OCI-LY3 (cell line): ENCODE results near the gene TSPAN14.

Experiments used
- H2AFZ ChIP-seq: fragments of 200-600, 300-600 bp; shearing (Covaris generic); 2 replicates; pipeline ENCODE4 v1.6.0; 2014; ENCODE audit warnings: antibody characterized with exemption, low read depth, low read length
- H3K27ac ChIP-seq: fragments of 200-600, 300-600 bp; sonication (generic); 2 replicates; pipeline ENCODE4 v1.5.1; 2014; ENCODE audit warnings: mild to moderate bottlenecking, low read length, moderate library complexity, mixed read lengths
- H3K27me3 ChIP-seq: fragments of 200-600, 300-600 bp; sonication (generic); 2 replicates; pipeline ENCODE4 v1.6.1; 2014; ENCODE audit warnings: low read depth, low read length, mixed read lengths
- H3K36me3 ChIP-seq: fragments of 200-600, 300-600 bp; sonication (generic); replicated peaks from 2 replicates; pipeline ENCODE3; 2014; ENCODE audit warnings: low read depth, low read length, mixed read lengths
- H3K4me1 ChIP-seq: fragments of 300-600, 200-600 bp; sonication (generic); 2 replicates; pipeline ENCODE4 v1.6.1; 2014; ENCODE audit warnings: low read length, mixed read lengths
- H3K4me2 ChIP-seq: fragments of 200-600, 300-600 bp; sonication (generic); 2 replicates; pipeline ENCODE4 v1.6.1; 2014; ENCODE audit warnings: low read length, mixed read lengths
- H3K4me3 ChIP-seq: fragments of 300-600, 200-600 bp; sonication (generic); 2 replicates; pipeline ENCODE4 v1.5.1; 2014; ENCODE audit warnings: antibody characterized with exemption, mild to moderate bottlenecking, low read length, moderate library complexity
- H3K79me2 ChIP-seq: fragments of 300-600, 200-600 bp; shearing (Covaris generic); 2 replicates; pipeline ENCODE4 v1.6.1; 2014; ENCODE audit warnings: mild to moderate bottlenecking, low read length, mixed read lengths
- H3K9ac ChIP-seq: fragments of 300-600, 200-600 bp; shearing (Covaris generic); 2 replicates; pipeline ENCODE4 v1.6.0; 2014; ENCODE audit warnings: mild to moderate bottlenecking, low read length, moderate library complexity
- H3K9me3 ChIP-seq: fragments of 200-600, 300-600 bp; shearing (Covaris generic); 2 replicates; pipeline ENCODE4 v1.6.1; 2014; ENCODE audit warnings: low read length, mixed read lengths; ENCODE audit not compliant: insufficient read depth
- H4K20me1 ChIP-seq: fragments of 200-600, 300-600 bp; sonication (generic); 2 replicates; pipeline ENCODE4 v1.6.1; 2016; ENCODE audit warnings: low read length, mixed read lengths; ENCODE audit not compliant: insufficient read depth
- EZH2phosphoT487 ChIP-seq: fragments of 200-600 bp; shearing (Covaris generic); IDR thresholded peaks from 2 replicates; pipeline ENCODE4 v1.6.1; 2018; ENCODE audit warnings: antibody characterized with exemption, mixed run types, low read depth
- TF ChIP-seq, protein P1 (sequence below): fragments of 200-600, 300-600 bp; sonication (generic); IDR thresholded peaks from 2 replicates; pipeline ENCODE4 v1.5.1; 2014; ENCODE audit warnings: antibody characterized with exemption, low read length, low read depth

The TSPAN14 gene

DNA sequence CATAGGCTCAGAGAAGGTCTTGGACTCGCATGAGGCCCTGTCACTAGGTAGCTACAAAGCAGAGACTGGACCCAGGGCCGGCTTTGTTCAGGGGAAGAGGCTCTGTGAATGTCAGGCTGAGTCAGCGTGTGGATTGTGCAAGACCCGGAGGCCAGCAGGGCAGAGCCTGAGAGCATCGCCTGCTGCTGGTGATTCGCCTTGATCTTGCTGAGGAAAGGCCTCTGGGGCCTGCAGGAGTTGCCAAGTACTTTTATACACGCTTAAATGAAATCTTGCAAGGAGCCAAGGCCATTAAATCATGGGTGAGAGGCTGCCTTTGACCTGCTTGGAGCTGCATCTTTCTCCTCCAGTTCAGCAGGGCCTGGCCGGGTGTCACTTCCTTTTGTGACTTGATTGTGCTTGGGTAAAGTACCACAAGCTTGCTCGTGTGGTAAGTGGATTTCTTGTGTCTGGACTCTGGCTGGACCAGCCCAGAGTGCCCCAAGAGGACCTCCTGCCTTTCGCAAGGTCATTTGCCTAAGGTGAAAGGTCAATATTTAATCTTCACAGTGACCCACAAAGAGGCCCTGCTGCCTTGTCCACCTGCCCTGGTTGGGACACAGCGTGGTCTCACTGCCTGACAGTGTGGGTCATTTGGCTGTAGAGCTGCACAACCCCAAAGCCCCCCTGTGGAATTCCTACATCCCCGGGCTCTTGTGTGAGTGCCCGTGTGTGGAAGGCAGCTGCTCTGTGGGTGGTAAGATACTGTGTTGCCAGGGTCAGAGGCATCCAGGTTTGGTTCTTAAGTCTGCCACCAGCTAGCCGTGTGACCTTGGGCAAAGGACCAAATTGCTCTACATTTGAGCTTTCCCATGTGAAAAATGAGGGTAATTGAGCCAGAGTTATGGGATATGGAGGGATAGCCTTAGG, 45.0 kb downstream of the TSPAN14 start:
- no peaks in the 10 kb centered on the region for H3K4me1 ChIP-seq
- H3K4me3 ChIP-seq, result no peak overlapping the region
- peaks cover 26% of the 10 kb centered on the region for H3K36me3 ChIP-seq
- H3K27ac ChIP-seq, result no peak overlapping the region
- H3K9me3 ChIP-seq, result peaks cover 6% of the 10 kb centered on the region; the same call in 1 of the 2 replicates
- H3K4me2 ChIP-seq, result no peak overlapping the region
- no peak overlapping the region for H3K9ac ChIP-seq
- no peaks in the 10 kb centered on the region for H3K27me3 ChIP-seq
- no peaks in the 10 kb centered on the region for H3K79me2 ChIP-seq
- no peak overlapping the region for H2AFZ ChIP-seq
- H4K20me1 ChIP-seq, result peaks cover 24% of the 10 kb centered on the region; the same call in 1 of the 2 replicates
- TF ChIP-seq, protein P1, sequence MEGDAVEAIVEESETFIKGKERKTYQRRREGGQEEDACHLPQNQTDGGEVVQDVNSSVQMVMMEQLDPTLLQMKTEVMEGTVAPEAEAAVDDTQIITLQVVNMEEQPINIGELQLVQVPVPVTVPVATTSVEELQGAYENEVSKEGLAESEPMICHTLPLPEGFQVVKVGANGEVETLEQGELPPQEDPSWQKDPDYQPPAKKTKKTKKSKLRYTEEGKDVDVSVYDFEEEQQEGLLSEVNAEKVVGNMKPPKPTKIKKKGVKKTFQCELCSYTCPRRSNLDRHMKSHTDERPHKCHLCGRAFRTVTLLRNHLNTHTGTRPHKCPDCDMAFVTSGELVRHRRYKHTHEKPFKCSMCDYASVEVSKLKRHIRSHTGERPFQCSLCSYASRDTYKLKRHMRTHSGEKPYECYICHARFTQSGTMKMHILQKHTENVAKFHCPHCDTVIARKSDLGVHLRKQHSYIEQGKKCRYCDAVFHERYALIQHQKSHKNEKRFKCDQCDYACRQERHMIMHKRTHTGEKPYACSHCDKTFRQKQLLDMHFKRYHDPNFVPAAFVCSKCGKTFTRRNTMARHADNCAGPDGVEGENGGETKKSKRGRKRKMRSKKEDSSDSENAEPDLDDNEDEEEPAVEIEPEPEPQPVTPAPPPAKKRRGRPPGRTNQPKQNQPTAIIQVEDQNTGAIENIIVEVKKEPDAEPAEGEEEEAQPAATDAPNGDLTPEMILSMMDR, result no peak
- TF ChIP-seq EZH2phosphoT487, result no peak

- Histone ChIP-seq H3K36me3 (peaks cover 14% of the 10 kb centered on the region), H3K79me2 (no peaks in the 10 kb centered on the region), H3K9ac (no peak overlapping the region), H3K27ac (no peak overlapping the region), H3K4me3 (no peak overlapping the region), H3K4me1 (no peaks in the 10 kb centered on the region), H3K4me2 (no peak overlapping the region), H3K9me3 (peaks cover 6% of the 10 kb centered on the region; the same call in 1 of the 2 replicates), H4K20me1 (peaks cover 27% of the 10 kb centered on the region; the same call in 1 of the 2 replicates), H3K27me3 (no peaks in the 10 kb centered on the region), H2AFZ (no peak overlapping the region)
- TF ChIP-seq, protein P1, result no peak
- no peak for TF ChIP-seq EZH2phosphoT487
Observed at GRCh38 chr10:80500572-80501380, 46.7 kb downstream of the TSPAN14 start.

DNA sequence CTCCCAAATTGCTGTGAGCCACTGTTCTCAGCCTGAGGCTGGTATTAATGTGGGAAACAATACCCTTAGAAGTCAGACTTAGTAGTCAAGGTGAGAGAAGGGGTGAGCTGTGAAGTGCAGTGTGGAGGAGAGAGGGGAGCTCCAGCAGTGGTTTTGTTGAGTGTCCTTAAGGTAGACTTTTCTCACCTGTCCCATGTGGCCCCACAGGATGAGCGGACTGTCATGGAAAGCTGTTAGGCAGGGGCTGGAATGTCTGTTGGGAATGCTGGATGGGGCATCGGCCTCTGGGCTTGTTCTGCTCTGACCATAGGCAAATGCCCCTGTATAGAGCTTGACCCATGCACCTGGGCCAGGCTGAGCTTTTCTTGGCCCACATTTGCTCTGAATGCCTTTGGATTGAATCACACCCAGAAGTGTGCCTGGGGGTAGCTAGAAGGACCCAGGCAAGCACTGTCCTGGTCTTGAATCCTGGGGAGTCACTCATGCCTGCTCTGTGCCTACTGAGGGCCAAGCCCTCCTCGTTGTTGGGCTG, 47.3 kb downstream of the TSPAN14 start:
- Histone ChIP-seq H4K20me1 (peaks cover 27% of the 10 kb centered on the region; the same call in 1 of the 2 replicates), H3K4me1 (no peaks in the 10 kb centered on the region), H2AFZ (no peak overlapping the region), H3K79me2 (no peaks in the 10 kb centered on the region), H3K36me3 (peaks cover 8% of the 10 kb centered on the region), H3K9me3 (peaks cover 2% of the 10 kb centered on the region; the same call in 1 of the 2 replicates), H3K27me3 (no peaks in the 10 kb centered on the region), H3K27ac (no peak overlapping the region), H3K9ac (no peak overlapping the region), H3K4me2 (no peak overlapping the region), H3K4me3 (no peak overlapping the region)
- no peak for TF ChIP-seq EZH2phosphoT487
- TF ChIP-seq, protein P1, result no peak
